NCI-H460 (cell line): ENCODE data around the gene EFTUD2. TPM values are rescaled to one million over a fixed set of nuclear protein-coding genes. Genes with fewer than 3 reads are reported as not detected.
"Not testable (repeated sequence)": the region's sequence is repeated elsewhere in the genome, so short reads cannot be mapped to it uniquely, and the experiment has no call there.

Experiments
- DNase-seq: peaks from one replicate; pipeline ENCODE4 v3.0.0-alpha.2; 2016; ENCODE audit warnings: low read depth; ENCODE audit errors: extremely low read depth
- polyA plus RNA-seq: library from polyadenylated mRNA; depleted of rRNA; stranded (reverse); fragments of >200 nt; gene quantifications from 2 replicates; pipeline ENCODE4 v1.2.3, GENCODE V29; 2014; cell fraction: nucleus; rRNA removed
- total RNA-seq: library from RNA; depleted of rRNA; stranded (reverse); fragments of >200 nt; shearing (Covaris generic); gene quantifications from 2 replicates; pipeline ENCODE4 v1.2.3, GENCODE V29; 2014; rRNA removed

EFTUD2 gene
- total RNA-seq: 112 and 137 TPM in 2 replicates
- 107 and 148 TPM in 2 replicates for polyA plus RNA-seq

DNA sequence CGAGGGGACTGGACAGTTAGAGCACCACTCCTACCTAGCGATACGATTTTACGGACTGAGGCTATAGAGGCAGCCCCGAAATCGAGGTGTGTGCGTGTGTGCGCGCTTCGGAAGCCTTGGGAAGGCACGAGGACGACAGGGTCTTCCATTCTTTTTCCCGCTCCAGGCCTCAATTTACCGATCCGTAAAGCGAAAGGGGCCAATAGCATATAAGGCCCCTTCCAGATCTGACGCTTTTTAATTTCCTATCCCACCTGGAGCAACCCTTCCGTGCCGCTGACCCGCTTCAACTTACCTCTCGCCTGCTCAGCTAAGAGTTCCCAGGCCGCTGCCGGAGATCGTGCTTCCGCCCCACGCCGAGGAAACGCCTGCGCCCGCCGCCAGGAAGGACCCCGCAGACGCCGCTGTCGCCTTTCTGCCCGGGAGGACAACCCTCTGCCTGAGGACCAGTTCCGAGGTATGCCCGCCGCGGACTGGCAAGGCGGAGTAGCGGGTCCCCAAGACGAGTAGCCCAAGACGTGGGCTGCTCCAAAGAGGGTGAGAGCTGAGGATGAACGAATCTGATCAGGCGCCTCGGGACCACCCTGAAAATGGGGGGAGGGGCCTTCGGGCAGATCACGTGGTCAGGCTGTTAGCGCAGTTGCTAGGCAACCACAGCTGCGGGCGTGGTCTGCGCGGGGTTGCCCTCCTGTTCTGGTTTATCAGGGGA lies at the start of gene EFTUD2:
EFTUD2 (minus strand) TSS at position 372 of the 709 bp plus-strand sequence. CDS start 4,924 bp downstream, outside the sequence.
- peak; percentile 86 for DNase-seq

DNA sequence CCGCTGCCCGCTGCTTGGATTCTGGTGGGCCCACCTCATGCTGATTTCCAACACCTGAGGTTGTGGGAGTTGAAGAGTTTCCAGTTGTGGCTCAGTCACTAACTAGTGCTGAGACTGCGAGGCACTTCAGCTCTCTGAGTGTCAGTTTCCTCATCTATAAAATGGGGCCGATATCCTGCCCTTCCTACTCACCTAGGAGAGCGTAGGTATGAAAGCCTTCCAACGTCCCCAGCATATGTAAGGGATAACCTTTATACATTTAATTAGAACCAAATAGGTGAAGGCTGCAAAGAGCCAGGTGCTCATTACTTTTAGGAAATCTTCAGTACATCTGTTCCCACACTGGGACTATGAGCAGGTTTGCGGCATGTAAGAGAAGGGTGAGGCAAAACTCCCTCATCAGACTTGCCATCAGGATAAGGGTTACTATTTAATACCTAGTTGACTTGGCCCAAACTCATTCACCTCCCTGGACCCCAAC lies 49.1 kb upstream of the EFTUD2 start:
- no peak for DNase-seq

DNA sequence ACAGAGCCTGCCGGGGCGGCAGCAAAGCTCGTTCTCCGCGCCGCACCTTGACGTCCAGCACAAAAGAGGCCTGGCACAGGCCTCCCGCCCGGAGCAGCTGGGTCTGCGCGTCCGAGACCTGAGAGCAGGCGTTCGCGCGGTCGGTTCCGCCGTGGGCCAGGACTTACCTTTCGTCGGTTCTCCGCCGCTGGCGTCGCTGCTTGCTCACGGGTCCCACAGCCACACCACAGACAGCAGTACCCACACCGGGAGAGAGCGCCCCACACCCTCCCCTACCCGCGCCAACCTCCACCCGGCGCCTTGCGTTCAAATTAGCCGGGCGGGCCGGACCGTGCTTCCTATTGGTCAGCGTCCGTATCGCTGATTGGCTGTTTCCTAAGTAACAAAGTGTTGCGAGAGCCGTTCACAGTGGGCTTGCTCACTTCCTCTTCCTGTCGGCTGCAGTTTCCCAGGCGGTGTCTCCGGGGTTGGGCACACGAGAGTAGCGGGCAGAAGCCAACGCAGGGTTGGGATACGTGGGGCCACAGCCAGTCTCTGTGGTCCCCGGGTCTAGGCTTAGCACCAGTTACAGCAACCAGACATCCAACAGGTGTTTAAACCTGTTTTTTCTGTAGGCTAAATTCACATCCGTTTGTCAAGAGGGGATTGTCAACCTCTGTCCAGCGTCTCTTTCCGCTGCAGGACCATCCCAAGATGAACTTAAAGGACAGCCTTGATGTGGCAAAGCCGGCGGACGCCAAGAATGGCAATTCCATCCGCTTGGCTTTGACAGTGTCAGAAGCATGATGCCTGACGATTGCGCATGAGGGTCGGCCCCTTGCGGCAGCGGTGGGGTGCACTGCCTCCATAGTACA lies 48.4 kb upstream of the EFTUD2 start, which contains the start of gene KIF18B:
KIF18B (minus strand) TSS at position 313 of the 854 bp plus-strand sequence. CDS start 11,429 bp downstream, outside the sequence.
- peak; percentile 96 for DNase-seq

DNA sequence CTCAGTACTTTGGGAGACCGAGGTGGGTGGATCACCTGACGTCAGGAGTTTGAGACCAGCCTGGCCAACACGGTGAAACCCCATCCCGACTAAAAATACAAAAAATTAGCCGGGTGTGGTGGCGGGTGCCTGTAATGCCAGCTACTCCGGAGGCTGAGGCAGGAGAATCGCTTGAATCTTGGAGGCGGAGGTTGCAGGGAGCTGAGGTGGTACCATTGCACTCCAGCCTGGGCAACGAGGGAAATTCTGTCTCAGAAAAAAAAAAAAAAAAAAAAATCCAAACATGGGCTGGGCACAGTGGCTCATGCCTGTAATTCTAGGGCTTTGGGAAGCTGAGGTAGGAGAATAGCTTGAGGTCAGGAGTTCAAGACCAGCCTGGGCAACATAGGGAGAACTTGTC lies 46.4 kb upstream of the EFTUD2 start:
- not testable (repeated sequence) for DNase-seq

DNA sequence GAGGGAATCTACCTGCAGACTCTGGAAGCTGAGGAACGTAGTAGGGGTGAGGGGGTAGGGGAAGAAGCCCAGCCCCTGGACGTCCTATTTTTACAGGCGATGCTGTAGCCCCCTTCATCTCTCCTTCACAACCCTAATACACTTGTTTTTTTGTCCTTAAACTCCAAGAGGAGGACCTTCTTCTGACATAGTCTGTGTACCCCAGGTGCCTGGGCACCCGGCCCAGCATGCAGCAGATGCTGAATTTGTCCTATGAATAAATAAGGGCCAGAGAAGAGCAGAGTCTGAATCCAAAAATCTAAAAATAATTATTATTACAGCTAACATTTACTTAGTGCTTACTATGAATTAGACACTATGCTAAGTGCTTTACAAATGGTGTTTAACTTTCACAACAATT lies 43.2 kb upstream of the EFTUD2 start:
- no peak for DNase-seq

DNA sequence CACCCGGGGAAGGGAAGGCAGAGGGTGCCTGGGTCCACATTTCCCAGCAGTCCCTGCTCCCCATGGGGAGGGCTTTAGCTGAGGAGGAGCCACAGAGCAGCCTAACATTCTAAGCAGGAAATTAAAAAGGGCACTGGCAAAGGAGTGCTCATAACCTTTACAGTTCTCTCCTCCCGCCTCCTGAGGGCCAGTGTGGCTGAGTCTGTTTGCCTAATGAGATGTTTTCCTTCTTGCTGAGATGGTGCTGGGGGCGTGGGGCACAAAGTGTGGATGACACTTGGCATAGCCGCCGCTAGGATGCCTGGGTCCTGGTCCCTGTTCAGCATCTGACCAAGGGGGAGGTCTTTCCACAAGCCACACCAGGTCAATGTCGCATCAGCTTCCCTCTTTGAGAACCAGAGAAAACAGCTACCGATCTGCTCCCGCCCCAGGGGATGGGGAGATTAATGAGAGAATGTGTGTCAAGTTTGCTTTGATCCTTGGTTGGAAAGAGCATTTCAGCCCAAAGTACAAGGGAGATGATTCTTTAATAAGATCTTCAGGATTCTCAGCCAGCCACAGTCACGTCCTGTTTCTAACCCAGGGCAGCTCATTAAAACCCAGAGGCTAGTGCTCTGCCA lies 42.6 kb upstream of the EFTUD2 start:
- no peak for DNase-seq

DNA sequence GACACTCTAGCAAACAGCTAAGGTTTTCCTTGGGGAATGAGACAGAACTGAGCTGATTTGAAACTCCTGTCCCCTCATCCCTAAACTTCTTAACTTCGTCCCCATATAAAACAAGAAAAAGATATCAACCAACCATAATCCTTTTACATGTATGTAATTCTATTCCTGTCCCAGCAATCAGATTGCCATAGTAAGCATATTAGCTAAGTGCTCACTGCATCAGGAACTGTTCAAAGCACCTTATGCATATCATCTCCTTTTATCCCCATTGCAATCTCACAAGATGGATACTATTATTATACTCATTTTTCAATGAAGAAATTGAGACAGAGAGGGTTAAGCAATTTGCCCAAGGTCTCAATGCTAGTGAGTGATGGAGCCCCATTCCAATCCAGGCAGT lies 41.5 kb upstream of the EFTUD2 start:
- no peak for DNase-seq

DNA sequence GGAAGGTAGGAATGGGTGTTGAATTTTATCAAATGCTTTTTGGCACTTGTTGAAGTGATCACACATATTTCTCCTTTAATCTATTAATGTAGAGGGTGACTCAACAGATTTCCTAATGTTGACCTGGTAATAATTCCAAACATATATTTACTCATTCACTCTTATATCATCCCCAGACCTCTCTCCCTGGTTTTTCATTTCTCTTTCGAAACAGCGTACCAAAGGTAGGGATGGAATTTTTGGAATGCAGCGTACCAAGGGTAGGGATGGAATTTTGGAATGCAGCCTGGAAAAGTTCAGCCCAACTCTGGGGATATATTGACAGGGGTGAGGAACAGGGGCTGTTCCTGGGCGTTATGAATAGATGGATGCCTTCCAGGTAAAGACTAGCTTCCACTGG lies 41.1 kb upstream of the EFTUD2 start:
- DNase-seq: no peak

DNA sequence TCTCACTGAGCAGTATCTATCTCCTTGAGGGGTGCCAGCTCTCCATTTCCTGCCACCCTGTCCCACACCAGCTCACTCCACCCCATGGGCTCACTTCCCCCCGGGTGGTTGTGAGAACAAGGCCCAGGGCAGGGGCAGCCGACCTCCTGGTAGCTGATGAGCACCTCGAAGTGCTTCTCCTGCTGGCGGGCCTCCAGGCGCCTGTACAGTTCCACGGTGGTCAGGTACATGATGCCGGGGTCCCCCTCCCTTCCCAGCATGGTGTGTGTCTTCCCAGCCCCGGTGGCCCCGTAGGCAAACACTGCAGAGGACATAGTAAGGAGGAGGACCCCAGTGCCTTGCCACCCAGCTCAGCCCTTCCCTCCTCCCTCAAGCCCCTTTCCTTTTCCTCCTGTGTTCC lies 35.9 kb upstream of the EFTUD2 start:
- no peak for DNase-seq

DNA sequence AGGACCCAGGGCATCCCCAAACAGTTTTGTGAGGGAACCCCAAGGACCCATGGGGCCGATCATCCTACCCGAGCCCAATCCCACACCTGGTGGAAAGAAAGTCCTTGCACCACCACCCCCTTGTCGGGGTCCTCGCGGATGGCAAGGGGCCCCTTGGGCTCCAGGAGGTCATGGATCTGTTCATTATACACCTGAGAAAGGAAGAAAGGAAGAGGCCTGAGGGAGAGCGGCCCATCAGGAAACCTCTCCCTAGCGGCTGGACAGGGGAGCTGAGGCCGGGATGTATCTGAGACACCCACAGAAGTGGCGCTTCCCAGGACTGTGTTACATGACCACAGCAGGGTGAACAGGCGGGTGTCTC lies 35.5 kb upstream of the EFTUD2 start:
- DNase-seq: no peak

DNA sequence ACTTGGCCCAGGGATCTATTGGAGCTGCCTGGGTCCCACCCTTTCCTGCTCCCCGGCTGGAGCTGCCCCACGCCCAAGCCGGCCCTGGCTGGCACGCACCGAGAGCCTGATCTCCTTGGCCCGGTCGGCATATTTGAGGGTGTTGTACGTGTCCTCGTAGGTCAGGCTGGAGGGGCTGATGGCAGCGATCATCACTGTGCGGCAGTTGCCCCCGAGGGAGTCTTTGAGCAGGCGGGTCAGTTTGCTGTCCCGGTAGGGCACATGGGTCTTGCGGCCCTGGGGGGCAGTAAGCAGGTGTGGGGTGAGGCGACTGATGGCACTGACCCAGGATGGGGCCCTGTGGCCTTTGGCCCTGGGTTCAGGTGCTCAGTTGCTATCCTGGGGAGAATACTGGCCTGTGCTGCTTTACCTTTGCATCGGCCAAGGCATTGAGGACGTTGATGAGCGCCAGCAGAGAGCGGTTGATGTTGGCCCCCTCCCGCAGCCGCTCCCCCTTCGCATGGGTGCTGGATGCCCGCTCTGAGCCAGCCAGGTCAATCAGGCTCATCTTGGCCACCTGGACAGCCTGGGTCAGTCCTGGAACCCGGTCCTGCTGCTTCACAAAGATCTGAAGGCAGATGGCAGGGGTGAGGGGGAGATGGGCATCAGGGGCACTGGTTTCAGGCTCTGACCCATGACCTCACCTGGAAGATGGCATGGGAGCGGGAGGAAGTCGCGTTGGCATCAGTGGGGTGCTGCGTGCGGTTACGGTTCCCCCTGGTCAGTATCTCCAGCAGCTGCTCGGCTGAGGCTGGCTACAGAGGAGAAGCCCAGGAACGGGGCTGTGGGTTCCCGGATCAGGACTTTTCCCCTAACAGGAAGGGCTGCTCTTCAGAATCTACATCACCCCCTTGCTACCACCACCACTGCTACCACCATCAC lies 34.8 kb upstream of the EFTUD2 start:
- DNase-seq: no peak

DNA sequence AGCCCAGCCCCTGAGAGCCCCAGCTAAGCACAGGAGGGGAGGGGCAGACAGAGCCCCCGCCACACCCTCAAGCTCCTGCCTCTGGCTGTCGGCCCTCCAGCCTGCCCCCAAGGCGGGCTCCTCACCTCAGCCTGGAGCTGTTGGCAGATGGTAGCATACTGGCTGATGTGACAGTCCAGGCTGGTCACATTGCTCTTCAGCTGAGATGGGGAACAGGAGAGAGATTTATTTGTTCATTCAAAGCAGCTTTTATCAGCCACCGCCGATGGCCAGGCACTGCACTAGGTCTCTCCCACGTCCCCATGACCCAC lies 33.5 kb upstream of the EFTUD2 start:
- no peak for DNase-seq

DNA sequence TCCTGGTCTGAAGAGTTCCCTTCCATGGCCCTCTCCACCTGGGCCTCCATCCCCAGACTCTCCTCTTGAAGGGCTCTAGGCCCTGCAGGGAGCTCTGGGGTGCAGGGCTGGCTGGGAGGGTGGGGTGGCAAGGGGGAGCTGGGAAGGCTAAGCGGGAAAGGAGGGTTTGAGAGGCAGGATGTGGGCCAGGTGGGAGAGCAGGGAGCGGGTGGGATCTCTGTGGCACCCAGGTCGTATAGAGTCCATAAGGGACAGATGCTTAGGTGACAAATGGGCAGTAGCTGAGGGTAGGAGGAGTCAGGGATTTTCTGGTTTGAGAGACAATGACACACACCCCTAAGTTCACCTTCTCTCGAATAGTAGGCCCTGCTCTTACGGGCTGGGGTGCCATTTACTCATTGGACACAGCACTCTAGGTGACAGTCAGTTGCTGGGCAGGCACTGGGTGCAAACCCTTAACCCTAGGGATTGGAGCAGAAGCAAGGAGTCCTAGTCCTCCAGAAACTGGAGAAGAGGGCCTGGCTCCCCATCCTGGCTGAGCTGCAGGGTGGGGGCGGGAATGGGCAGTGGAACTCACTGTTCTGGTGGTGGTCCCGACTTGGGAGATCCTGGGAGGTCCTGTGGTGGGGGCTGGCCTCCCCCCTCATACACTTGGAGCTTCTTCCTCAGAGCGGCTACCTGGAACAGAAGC lies 33.0 kb upstream of the EFTUD2 start:
- no peak for DNase-seq

DNA sequence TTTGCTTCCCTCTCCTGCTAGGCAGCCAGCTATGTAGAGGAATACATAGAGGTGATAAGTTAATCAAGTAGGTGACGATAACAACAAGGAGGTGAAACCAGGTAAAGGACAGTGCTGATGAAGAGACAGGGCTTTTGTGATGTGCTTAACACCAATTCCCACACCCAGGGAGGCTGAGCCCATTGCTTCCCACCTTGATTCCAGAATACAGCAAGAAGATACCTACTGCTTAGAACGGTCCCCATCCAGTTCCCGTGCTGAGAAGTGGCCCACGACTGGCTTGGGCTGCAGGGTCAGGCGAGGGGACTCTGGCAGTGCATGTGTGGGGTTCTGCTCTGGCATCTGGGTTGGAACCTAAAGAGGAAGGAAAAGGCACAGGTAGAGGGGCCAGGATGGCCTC lies 32.1 kb upstream of the EFTUD2 start:
- DNase-seq: no peak

DNA sequence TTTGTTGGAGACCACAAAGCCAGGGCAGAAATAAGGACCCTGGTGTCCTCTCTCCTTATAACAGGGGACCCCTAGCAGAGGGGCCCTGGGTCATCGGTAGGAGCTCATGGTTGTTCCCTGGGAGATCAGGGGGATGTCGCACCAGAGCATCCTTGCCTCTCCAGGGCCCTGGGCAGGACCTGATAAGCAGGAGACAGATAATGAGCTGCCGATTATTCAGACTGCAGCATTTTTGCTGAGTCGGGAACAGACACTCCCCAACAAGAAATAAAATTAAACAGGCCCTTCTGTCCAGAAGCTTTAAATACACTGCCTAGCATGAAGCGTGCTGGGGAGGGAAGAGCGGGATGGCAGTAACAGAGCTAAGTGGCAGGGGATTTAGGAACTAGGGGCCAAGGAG lies 31.4 kb upstream of the EFTUD2 start:
- no peak for DNase-seq

DNA sequence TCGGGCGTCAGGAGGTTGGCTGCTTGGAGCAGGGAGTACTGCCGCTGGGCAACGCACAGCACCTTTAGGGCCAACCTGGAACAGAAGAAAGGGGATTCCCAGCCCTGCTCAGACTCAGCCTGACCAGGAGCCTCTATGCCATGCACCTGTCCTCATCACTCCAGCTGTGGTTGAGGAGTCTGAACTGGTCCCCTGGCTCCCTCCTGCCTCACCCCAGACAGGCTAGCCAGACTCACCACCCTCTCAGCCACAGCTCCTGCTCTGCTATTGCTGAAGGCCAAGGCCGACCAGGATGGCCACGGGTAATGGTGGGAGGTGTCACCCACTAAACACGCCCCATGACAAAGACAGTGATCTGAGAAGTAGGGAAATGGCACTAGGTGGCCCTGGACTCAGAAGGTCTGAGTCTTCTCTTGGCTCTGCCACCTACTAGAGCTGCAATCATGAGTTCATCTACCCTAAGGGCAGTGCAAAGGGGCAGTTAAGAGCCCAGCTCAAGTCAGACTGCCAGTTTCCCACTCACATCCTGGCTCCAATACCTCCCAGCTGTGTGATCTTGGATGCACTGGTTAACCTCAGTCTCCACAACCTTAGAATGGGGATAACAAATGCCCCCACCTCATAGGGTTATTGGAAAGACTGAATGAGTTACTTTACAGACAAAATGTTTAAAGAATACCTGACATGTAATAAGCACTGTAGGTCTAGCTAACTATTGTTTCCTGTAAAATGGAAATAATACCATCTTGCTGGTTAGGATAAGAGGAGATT lies 29.9 kb upstream of the EFTUD2 start:
- DNase-seq: no peak

DNA sequence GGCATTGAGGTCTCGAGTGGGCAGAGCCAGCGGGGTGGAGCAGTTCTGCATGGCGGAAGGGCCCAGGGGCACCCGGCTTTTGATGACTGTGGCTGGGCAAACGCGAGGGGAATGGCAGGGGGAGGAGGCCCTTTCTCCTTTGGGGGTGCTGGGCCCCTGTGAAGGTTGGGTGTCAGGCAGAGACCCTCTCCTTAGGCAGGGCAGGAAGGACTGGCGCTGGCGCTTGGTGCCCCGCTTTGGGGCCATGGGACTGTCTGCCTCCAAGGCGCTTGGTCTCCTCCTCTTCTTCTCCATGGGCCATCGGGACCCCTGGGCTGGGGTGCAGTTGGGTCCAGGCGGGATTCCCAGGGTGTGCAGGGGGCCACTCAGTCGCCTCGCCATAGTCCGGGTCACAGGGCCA lies 28.9 kb upstream of the EFTUD2 start:
- DNase-seq: no peak

DNA sequence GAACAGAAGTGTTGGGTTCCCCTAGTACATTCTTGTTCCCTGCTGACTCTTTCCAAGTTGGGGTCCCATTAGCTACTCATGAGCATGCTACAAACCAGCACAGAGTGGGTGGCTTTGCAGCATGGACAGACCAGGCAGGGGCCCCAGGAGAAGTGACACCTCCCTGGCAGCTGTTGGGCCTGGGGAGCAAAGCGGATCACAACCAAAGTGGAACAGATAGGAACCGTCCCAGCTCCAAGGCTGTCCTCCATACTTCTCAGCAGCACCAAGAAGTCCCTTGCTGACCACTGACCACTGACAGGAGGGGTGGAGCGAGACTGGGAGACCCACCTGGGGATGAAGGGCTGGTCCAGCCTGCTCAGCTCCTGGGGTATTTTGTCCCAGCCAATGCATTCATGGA lies 28.5 kb upstream of the EFTUD2 start:
- DNase-seq: no peak
